ENCODE results near the gene FREM3.

FREM3 gene

GRCh38 chr4:143559757-143560147, 140.7 kb downstream of the FREM3 start:
- Histone ChIP-seq H3K36me3 (ENCODE audit: control insufficient read depth in 1 of 2, insufficient read depth in 2 of 2, low read depth in 1 of 2, low read length in 2 of 2) (peaks cover 4 to 14% of the 10 kb centered on the region in 2 experiments), H3K14ac (ENCODE audit: low read length in 2 of 2) (no peak overlapping the region), H3K4me1 (ENCODE audit: control insufficient read depth, insufficient read depth, low read depth, low read length) (no peaks in the 10 kb centered on the region), H3K18ac (ENCODE audit: low read depth in 1 of 2, low read length in 2 of 2) (no peak overlapping the region), H3K79me1 (replicated peaks; ENCODE audit: low read length, poor library complexity, severe bottlenecking) (no peaks in the 10 kb centered on the region), H2BK5ac (ENCODE audit: low read depth, low read length, poor library complexity, severe bottlenecking) (no peak overlapping the region), H2BK12ac (ENCODE audit: low read length in 2 of 2) (no peak overlapping the region), H3K4me2 (ENCODE audit: low read length, poor library complexity, severe bottlenecking) (no peak overlapping the region), H4K91ac (ENCODE audit: low read length) (peak overlapping the region; percentile 15), H2BK120ac (ENCODE audit: low read depth, low read length) (no peak overlapping the region), H3K4ac (ENCODE audit: low read depth in 1 of 2, low read length in 2 of 2) (no peak overlapping the region), H3K27ac (ENCODE audit: low read length, poor library complexity, severe bottlenecking) (no peak overlapping the region), H3K27me3 (ENCODE audit: control insufficient read depth in 1 of 2, insufficient read depth in 1 of 2, low read length in 2 of 2) (no peaks in the 10 kb centered on the region), H2BK15ac (ENCODE audit: low read depth, poor library complexity, severe bottlenecking) (no peak overlapping the region), H3K4me3 (ENCODE audit: insufficient read depth in 1 of 2, low read depth in 1 of 2, low read length in 2 of 2) (peak overlapping the region in 1 of 2 experiments; percentile 82), H3K9me3 (ENCODE audit: control insufficient read depth, low read length) (no peaks in the 10 kb centered on the region), H4K8ac (ENCODE audit: low read length) (no peak overlapping the region), H2AK5ac (ENCODE audit: low read length, severe bottlenecking) (no peak overlapping the region), H3K23ac (ENCODE audit: low read length in 2 of 2) (no peak overlapping the region), H2AFZ (ENCODE audit: low read depth, low read length) (no peak overlapping the region), H3K9ac (ENCODE audit: low read length) (peak overlapping the region; percentile 92)
- WGBS = 97% methylated on average over 15 of the region's 17 CpGs
- DNase-seq = no peak

GRCh38 chr4:143558823-143559756, 141.4 kb downstream of the FREM3 start:
- Histone ChIP-seq H3K18ac (ENCODE audit: low read depth in 1 of 2, low read length in 2 of 2) (no peak overlapping the region), H4K8ac (ENCODE audit: low read length) (no peak overlapping the region), H2AFZ (ENCODE audit: low read depth, low read length) (no peak overlapping the region), H3K4me1 (ENCODE audit: control insufficient read depth, insufficient read depth, low read depth, low read length) (no peaks in the 10 kb centered on the region), H3K27me3 (ENCODE audit: control insufficient read depth in 1 of 2, insufficient read depth in 1 of 2, low read length in 2 of 2) (no peaks in the 10 kb centered on the region), H2BK120ac (ENCODE audit: low read depth, low read length) (no peak overlapping the region), H3K79me1 (replicated peaks; ENCODE audit: low read length, poor library complexity, severe bottlenecking) (no peaks in the 10 kb centered on the region), H3K14ac (ENCODE audit: low read length in 2 of 2) (no peak overlapping the region), H3K4me2 (ENCODE audit: low read length, poor library complexity, severe bottlenecking) (no peak overlapping the region), H2BK5ac (ENCODE audit: low read depth, low read length, poor library complexity, severe bottlenecking) (no peak overlapping the region), H4K91ac (ENCODE audit: low read length) (no peak overlapping the region), H2BK12ac (ENCODE audit: low read length in 2 of 2) (no peak overlapping the region), H2AK5ac (ENCODE audit: low read length, severe bottlenecking) (no peak overlapping the region), H3K9me3 (ENCODE audit: control insufficient read depth, low read length) (no peaks in the 10 kb centered on the region), H3K4me3 (ENCODE audit: insufficient read depth in 1 of 2, low read depth in 1 of 2, low read length in 2 of 2) (peak overlapping the region in 1 of 2 experiments; percentile 82), H3K9ac (ENCODE audit: low read length) (peak overlapping the region; percentile 92), H3K23ac (ENCODE audit: low read length in 2 of 2) (no peak overlapping the region), H3K27ac (ENCODE audit: low read length, poor library complexity, severe bottlenecking) (no peak overlapping the region), H3K4ac (ENCODE audit: low read depth in 1 of 2, low read length in 2 of 2) (no peak overlapping the region), H3K36me3 (ENCODE audit: control insufficient read depth in 1 of 2, insufficient read depth in 2 of 2, low read depth in 1 of 2, low read length in 2 of 2) (peaks cover 4 to 18% of the 10 kb centered on the region in 2 experiments), H2BK15ac (ENCODE audit: low read depth, poor library complexity, severe bottlenecking) (no peak overlapping the region)
- DNase-seq = no peak
- WGBS = 86% methylated on average over 56 of the region's 57 CpGs

- Histone ChIP-seq H3K4me1 (ENCODE audit: control insufficient read depth, insufficient read depth, low read depth, low read length) (no peaks in the 10 kb centered on the region), H3K27ac (ENCODE audit: low read length, poor library complexity, severe bottlenecking) (no peak overlapping the region), H3K18ac (ENCODE audit: low read depth in 1 of 2, low read length in 2 of 2) (no peak overlapping the region), H3K9ac (ENCODE audit: low read length) (peak overlapping the region; percentile 92), H3K4me3 (ENCODE audit: insufficient read depth in 1 of 2, low read depth in 1 of 2, low read length in 2 of 2) (peak overlapping the region in 1 of 2 experiments; percentile 82), H3K14ac (ENCODE audit: low read length in 2 of 2) (no peak overlapping the region), H2BK120ac (ENCODE audit: low read depth, low read length) (no peak overlapping the region), H3K9me3 (ENCODE audit: control insufficient read depth, low read length) (no peaks in the 10 kb centered on the region), H2AFZ (ENCODE audit: low read depth, low read length) (no peak overlapping the region), H4K8ac (ENCODE audit: low read length) (peak overlapping the region; percentile 19), H2BK12ac (ENCODE audit: low read length in 2 of 2) (peak overlapping the region in 1 of 2 experiments; percentile 3), H3K4ac (ENCODE audit: low read depth in 1 of 2, low read length in 2 of 2) (no peak overlapping the region), H3K23ac (ENCODE audit: low read length in 2 of 2) (no peak overlapping the region), H4K91ac (ENCODE audit: low read length) (no peak overlapping the region), H2BK5ac (ENCODE audit: low read depth, low read length, poor library complexity, severe bottlenecking) (no peak overlapping the region), H3K4me2 (ENCODE audit: low read length, poor library complexity, severe bottlenecking) (no peak overlapping the region), H2BK15ac (ENCODE audit: low read depth, poor library complexity, severe bottlenecking) (no peak overlapping the region), H3K36me3 (ENCODE audit: control insufficient read depth in 1 of 2, insufficient read depth in 2 of 2, low read depth in 1 of 2, low read length in 2 of 2) (peaks cover 4 to 23% of the 10 kb centered on the region in 2 experiments), H3K79me1 (replicated peaks; ENCODE audit: low read length, poor library complexity, severe bottlenecking) (no peaks in the 10 kb centered on the region), H2AK5ac (ENCODE audit: low read length, severe bottlenecking) (no peak overlapping the region), H3K27me3 (ENCODE audit: control insufficient read depth in 1 of 2, insufficient read depth in 1 of 2, low read length in 2 of 2) (no peaks in the 10 kb centered on the region)
- WGBS = 95% methylated on average over 2 of the region's 2 CpGs
- DNase-seq = no peak
Observed at GRCh38 chr4:143558286-143558685, 142.2 kb downstream of the FREM3 start.

GRCh38 chr4:143555676-143556075, 144.8 kb downstream of the FREM3 start:
- Histone ChIP-seq H3K79me1 (replicated peaks; ENCODE audit: low read length, poor library complexity, severe bottlenecking) (no peaks in the 10 kb centered on the region), H3K9ac (ENCODE audit: low read length) (no peak overlapping the region), H2BK15ac (ENCODE audit: low read depth, poor library complexity, severe bottlenecking) (no peak overlapping the region), H3K9me3 (ENCODE audit: control insufficient read depth, low read length) (no peaks in the 10 kb centered on the region), H2BK12ac (ENCODE audit: low read length in 2 of 2) (no peak overlapping the region), H3K27ac (ENCODE audit: low read length, poor library complexity, severe bottlenecking) (no peak overlapping the region), H4K8ac (ENCODE audit: low read length) (no peak overlapping the region), H3K27me3 (ENCODE audit: control insufficient read depth in 1 of 2, insufficient read depth in 1 of 2, low read length in 2 of 2) (no peaks in the 10 kb centered on the region), H3K4me3 (ENCODE audit: insufficient read depth in 1 of 2, low read depth in 1 of 2, low read length in 2 of 2) (no peak overlapping the region), H3K36me3 (ENCODE audit: control insufficient read depth in 1 of 2, insufficient read depth in 2 of 2, low read depth in 1 of 2, low read length in 2 of 2) (peaks cover 4 to 48% of the 10 kb centered on the region in 2 experiments), H3K4me1 (ENCODE audit: control insufficient read depth, insufficient read depth, low read depth, low read length) (no peaks in the 10 kb centered on the region), H3K18ac (ENCODE audit: low read depth in 1 of 2, low read length in 2 of 2) (no peak overlapping the region), H2AK5ac (ENCODE audit: low read length, severe bottlenecking) (no peak overlapping the region), H3K14ac (ENCODE audit: low read length in 2 of 2) (no peak overlapping the region), H2BK5ac (ENCODE audit: low read depth, low read length, poor library complexity, severe bottlenecking) (no peak overlapping the region), H3K4me2 (ENCODE audit: low read length, poor library complexity, severe bottlenecking) (no peak overlapping the region), H2AFZ (ENCODE audit: low read depth, low read length) (no peak overlapping the region), H2BK120ac (ENCODE audit: low read depth, low read length) (no peak overlapping the region), H4K91ac (ENCODE audit: low read length) (no peak overlapping the region), H3K4ac (ENCODE audit: low read depth in 1 of 2, low read length in 2 of 2) (no peak overlapping the region), H3K23ac (ENCODE audit: low read length in 2 of 2) (no peak overlapping the region)
- WGBS = 93% methylated on average over 5 of the region's 5 CpGs
- no peak for DNase-seq
